ENCODE measurements around the gene GABBR2. TPM values are rescaled to one million over a fixed set of nuclear protein-coding genes. Genes with fewer than 3 reads are reported as not detected.

GABBR2 gene
- total and polyA plus RNA-seq, 9 of the 15 experiments (the other 6 are each of a cell fraction or from before 2014, with no cell fraction given): 0.15 to 1.9 (median 0.32) TPM

DNA sequence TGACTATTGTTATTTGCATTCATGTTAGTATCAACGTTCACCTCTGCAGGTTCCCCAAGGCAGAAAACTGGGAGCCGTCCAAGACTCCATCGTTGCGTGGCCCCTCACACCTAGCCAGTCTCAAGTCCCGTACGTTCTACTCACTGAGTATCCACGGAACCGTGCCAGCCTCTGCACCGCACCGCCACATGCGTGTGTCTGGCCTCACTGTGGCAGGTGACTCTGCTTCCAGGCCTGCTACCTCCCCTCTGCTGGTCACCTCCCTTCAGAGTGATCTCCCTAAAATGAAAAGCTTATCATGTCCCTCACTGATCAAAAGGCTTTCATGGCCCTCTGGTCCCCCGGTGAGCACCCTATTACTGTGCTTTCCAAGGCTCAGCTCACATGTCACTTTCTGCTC lies 108.1 kb downstream of the GABBR2 start:
- 0 out of 2 replicates have a peak, but pooled peaks cover 3% of the 10 kb centered on the region for H4K20me1 ChIP-seq (replicated peaks; ENCODE audit: control insufficient read depth, insufficient read depth, low read length)
- no peak overlapping the region for H3K4me3 ChIP-seq
- TF ChIP-seq, protein P1, sequence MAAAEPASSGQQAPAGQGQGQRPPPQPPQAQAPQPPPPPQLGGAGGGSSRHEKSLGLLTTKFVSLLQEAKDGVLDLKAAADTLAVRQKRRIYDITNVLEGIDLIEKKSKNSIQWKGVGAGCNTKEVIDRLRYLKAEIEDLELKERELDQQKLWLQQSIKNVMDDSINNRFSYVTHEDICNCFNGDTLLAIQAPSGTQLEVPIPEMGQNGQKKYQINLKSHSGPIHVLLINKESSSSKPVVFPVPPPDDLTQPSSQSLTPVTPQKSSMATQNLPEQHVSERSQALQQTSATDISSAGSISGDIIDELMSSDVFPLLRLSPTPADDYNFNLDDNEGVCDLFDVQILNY (CRISPR knock-in tag; IDR thresholded peaks at IDR 0.05): no peak
- TF ChIP-seq, protein P2, sequence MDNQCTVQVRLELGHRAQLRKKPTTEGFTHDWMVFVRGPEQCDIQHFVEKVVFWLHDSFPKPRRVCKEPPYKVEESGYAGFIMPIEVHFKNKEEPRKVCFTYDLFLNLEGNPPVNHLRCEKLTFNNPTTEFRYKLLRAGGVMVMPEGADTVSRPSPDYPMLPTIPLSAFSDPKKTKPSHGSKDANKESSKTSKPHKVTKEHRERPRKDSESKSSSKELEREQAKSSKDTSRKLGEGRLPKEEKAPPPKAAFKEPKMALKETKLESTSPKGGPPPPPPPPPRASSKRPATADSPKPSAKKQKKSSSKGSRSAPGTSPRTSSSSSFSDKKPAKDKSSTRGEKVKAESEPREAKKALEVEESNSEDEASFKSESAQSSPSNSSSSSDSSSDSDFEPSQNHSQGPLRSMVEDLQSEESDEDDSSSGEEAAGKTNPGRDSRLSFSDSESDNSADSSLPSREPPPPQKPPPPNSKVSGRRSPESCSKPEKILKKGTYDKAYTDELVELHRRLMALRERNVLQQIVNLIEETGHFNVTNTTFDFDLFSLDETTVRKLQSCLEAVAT (IDR thresholded peaks at IDR 0.05): no peak
- FAIRE-seq (no peak), DNase-seq (ENCODE audit: extremely low read depth in 1 of 4, low spot score in 3 of 4) (no peak), ATAC-seq (no peak)
- no peak overlapping the region for H3K9ac ChIP-seq (ENCODE audit: insufficient read depth in 1 of 2, low read depth in 2 of 2, low read length in 2 of 2)
- H3K9me3 ChIP-seq (replicated peaks; ENCODE audit: control insufficient read depth, insufficient read depth, low read depth, low read length): no peaks in the 10 kb centered on the region
- ChIA-PET POLR2A (interaction anchor here (0.6 to 0.9 kb wide), 2 partner anchors 7 to 11 kb away, joined by 3 read pairs; no protein-coding TSS in a partner anchor), CTCF (ENCODE audit: low intra/inter-chr PET ratio) (no interaction called here)
- no peaks in the 10 kb centered on the region for H3K79me2 ChIP-seq (ENCODE audit: control insufficient read depth, insufficient read depth, low read length)
- no peak overlapping the region for H3K27ac ChIP-seq (ENCODE audit: extremely low read depth, low read depth, low read length)
- intact Hi-C loops (cut with micrococcal nuclease): no loop called here
- no TSS peak for BruUV-seq (replicated peaks)
- H3K9me1 ChIP-seq (ENCODE audit: control insufficient read depth, insufficient read depth, low read length): no peaks in the 10 kb centered on the region
- H2AFZ ChIP-seq (ENCODE audit: low read depth, low read length): no peak overlapping the region
- peaks cover 26 to 40% of the 10 kb centered on the region in 2 experiments for H3K27me3 ChIP-seq (ENCODE audit: control insufficient read depth in 2 of 2, insufficient read depth in 2 of 2, low read length in 2 of 2)
- H3K4me2 ChIP-seq (ENCODE audit: insufficient read depth, low read length): no peak overlapping the region
- no peaks in the 10 kb centered on the region for H3K36me3 ChIP-seq (ENCODE audit: control insufficient read depth, insufficient read depth, low read length)
- no peaks in the 10 kb centered on the region for H3K4me1 ChIP-seq (replicated peaks in 1 of 2; ENCODE audit: control insufficient read depth in 2 of 2, insufficient read depth in 2 of 2, low read length in 2 of 2)
- WGBS (ENCODE audit: insufficient coverage, low coverage, missing lambda C conversion rate): 19% methylated on average over 12 of the region's 12 CpGs
- in situ Hi-C loops (cut with MboI): no loop called here

Measured in K562 (cell line).